ENCODE data around the gene XRCC3. TPM values are rescaled to one million over a fixed set of nuclear protein-coding genes. Genes with fewer than 3 reads are reported as not detected.

The XRCC3 gene
- total and polyA plus RNA-seq, 10 of the 15 experiments (the other 5 are each of a cell fraction or from before 2014, with no cell fraction given) = 0.37 to 52.0 (median 26.8) TPM

- no peak for TF ChIP-seq PRDM15 (CRISPR knock-in tag; IDR thresholded peaks at IDR 0.05)
- no peak for TF ChIP-seq TCF7 (IDR thresholded peaks at IDR 0.05; ENCODE audit: borderline replicate concordance)
- no peak for TF ChIP-seq ZNF384 (IDR thresholded peaks at IDR 0.05; ENCODE audit: borderline replicate concordance, low read depth, low read length)
- TF ChIP-seq SIX5 (IDR thresholded peaks at IDR 0.05; ENCODE audit: low read depth, low read length, severe bottlenecking) = no peak
- no peak for TF ChIP-seq TCF3 (IDR thresholded peaks at IDR 0.05; ENCODE audit: borderline replicate concordance, insufficient read depth, low read depth, low read length)
- TF ChIP-seq CREM (IDR thresholded peaks at IDR 0.05; ENCODE audit: low read depth) = no peak
- TF ChIP-seq YBX1 (IDR thresholded peaks at IDR 0.05) = no peak
- TF ChIP-seq SP1 (IDR thresholded peaks at IDR 0.05; ENCODE audit: low read depth, low read length) = no peak
- TF ChIP-seq ETV6 (conservative IDR thresholded peaks at IDR 0.05 in 1 of 2, IDR thresholded peaks at IDR 0.05 in 1 of 2; ENCODE audit: borderline replicate concordance in 1 of 2, low read depth in 1 of 2) = no peak
- TF ChIP-seq IRF4 (IDR thresholded peaks at IDR 0.05; ENCODE audit: low read depth, low read length) = no peak
- no peak for TF ChIP-seq KAT2A (conservative IDR thresholded peaks at IDR 0.05; ENCODE audit: control insufficient read depth, low read depth, low read length)
- no peak for TF ChIP-seq ZSCAN29 (IDR thresholded peaks at IDR 0.05)
- TF ChIP-seq ATF7 (IDR thresholded peaks at IDR 0.05; ENCODE audit: low read depth) = no peak
- ATAC-seq = no peak
- BruUV-seq (replicated peaks) = no TSS peak
- Histone ChIP-seq H3K36me3 (ENCODE audit: control insufficient read depth in 2 of 2, insufficient read depth in 2 of 2, low read length in 1 of 2) (peaks cover 0 to 2% of the 10 kb centered on the region in 2 experiments; a peak in 1 of 4 replicates), H3K27me3 (replicated peaks in 1 of 2; ENCODE audit: control insufficient read depth in 2 of 2, insufficient read depth in 2 of 2, low read length in 1 of 2) (no peaks in the 10 kb centered on the region), H4K20me1 (ENCODE audit: control insufficient read depth, insufficient read depth) (no peaks in the 10 kb centered on the region), H3K27ac (ENCODE audit: control insufficient read depth, insufficient read depth) (no peak overlapping the region), H3K9ac (ENCODE audit: control insufficient read depth, insufficient read depth, low read length) (no peak overlapping the region), H3K4me1 (ENCODE audit: control insufficient read depth, insufficient read depth, low read length) (no peaks in the 10 kb centered on the region), H3K79me2 (ENCODE audit: control insufficient read depth, insufficient read depth, low read length) (no peaks in the 10 kb centered on the region), H3K9me3 (replicated peaks; ENCODE audit: control insufficient read depth, insufficient read depth, low read length) (no peaks in the 10 kb centered on the region), H3K4me3 (no peak overlapping the region), H2AFZ (ENCODE audit: control insufficient read depth, low read depth, low read length) (no peak overlapping the region), H3K4me2 (ENCODE audit: control insufficient read depth, insufficient read depth) (no peak overlapping the region)
- DNase-seq (ENCODE audit: low read depth, low spot score) = no peak
- in situ Hi-C loops (cut with MboI) = no loop called here
- intact Hi-C loops (cut with micrococcal nuclease; ENCODE audit: unreplicated experiment) = no loop called here
- POLR2A ChIA-PET = no interaction called here
- no peak for FAIRE-seq
- RAD21 ChIA-PET (ENCODE audit: unreplicated experiment) = no interaction called here
- WGBS (ENCODE audit: insufficient coverage, insufficient replicate concordance, low lambda C conversion rate, missing lambda C conversion rate) = 37% methylated on average over 5 of the region's 5 CpGs
- CTCF ChIA-PET = no interaction called here
- SMC1A ChIA-PET (ENCODE audit: uncharacterized antibody, unreplicated experiment) = no interaction called here
These were observed 33.2 kb upstream of the XRCC3 start for GRCh38 chr14:103748534-103748857.
